H1 (cell line): Measurements from ENCODE around the gene SLC66A2. TPM values are rescaled to one million over a fixed set of nuclear protein-coding genes. Genes with fewer than 3 reads are reported as not detected.

Source experiments
- CBX5 ChIP-seq: fragments of 300-800, 300-1000 bp; sonication (generic); IDR thresholded peaks from 2 replicates; pipeline ENCODE4 v1.7.1; 2016; ENCODE audit warnings: antibody characterized with exemption, low read length, low read depth
- NRF1 ChIP-seq: IDR thresholded peaks from 2 replicates; pipeline ENCODE4 v1.6.1; 2011; ENCODE audit warnings: mild to moderate bottlenecking, low read depth, low read length, improper control_type of control experiment
- POLR2A ChIP-seq, 2 experiments: IDR thresholded peaks; 1 replicate in 1 of 2; 2 replicates in 1 of 2; pipeline ENCODE4 v1.6.1; 2011; ENCODE audit warnings: low read depth in 2 of 2, low read length in 2 of 2, mild to moderate bottlenecking in 2 of 2; ENCODE audit errors: control extremely low read depth in 1 of 2
- polyA plus RNA-seq, 7 experiments: library from polyadenylated mRNA; depleted of rRNA in 3 of 7; stranded (reverse) in 5 of 7; unstranded in 2 of 7; fragments of >200 nt in 5 of 7; fragments of 200-250 nt in 2 of 7; gene quantifications; 1 replicate in 5 of 7; 2 replicates in 1 of 7; 4 replicates in 1 of 7; pipeline versions ENCODE4 v1.2.1 to v1.2.3, GENCODE V29; 2011 to 2013; ENCODE audit warnings: missing spikeins in 2 of 7, mixed read lengths in 2 of 7
- total RNA-seq: library from RNA; stranded (reverse); fragmentation: NEBNext Ultra II Directional; extraction: Animal tissue kit (Norgen Biotek cat#: 25700); gene quantifications from 2 replicates; pipeline ENCODE4 v1.2.1, GENCODE V29; 2021

Gene SLC66A2
- total and polyA plus RNA-seq, 2 of the 8 experiments (the other 6 are each of a cell fraction or from before 2014, with no cell fraction given) = 15.0 to 18.9 TPM

DNA sequence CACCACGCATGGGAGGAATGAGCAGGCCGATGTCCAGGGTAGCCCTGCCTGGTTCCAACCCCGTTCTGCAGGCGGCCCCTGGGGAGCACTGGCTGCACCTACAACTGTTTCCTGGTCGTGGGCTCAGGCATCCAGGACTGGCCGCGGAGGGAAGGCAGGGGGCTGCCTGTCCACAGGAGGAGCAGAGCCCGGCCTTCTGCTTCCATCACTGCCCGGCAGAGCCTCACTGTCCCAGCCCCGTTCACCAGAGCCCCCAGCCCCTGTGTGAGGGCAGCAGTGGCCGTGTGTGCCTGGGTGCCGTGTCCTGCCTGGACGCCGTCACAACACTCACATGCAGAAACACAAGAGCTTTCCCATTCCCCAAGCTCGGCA, 97.5 kb downstream of the SLC66A2 start (continued):
- TF ChIP-seq NRF1 = no peak
- TF ChIP-seq CBX5 = no peak
- no peak for TF ChIP-seq POLR2A (IDR thresholded peaks at IDR 0.05; ENCODE audit: control extremely low read depth in 1 of 2, low read depth in 2 of 2, low read length in 2 of 2)
